Measurements from ENCODE around the gene CSNK1G1.

The CSNK1G1 gene

GRCh38 chr15:64148168-64148567 lies 207.8 kb downstream of the CSNK1G1 start:
- no peak for DNase-seq
- Histone ChIP-seq H3K9me3 (ENCODE audit: severe bottlenecking) (no peaks in the 10 kb centered on the region), H3K27me3 (ENCODE audit: insufficient read depth, low read depth, severe bottlenecking) (peaks cover 2% of the 10 kb centered on the region), H3K4me3 (ENCODE audit: low read depth, low read length) (no peak overlapping the region), H3K36me3 (no peaks in the 10 kb centered on the region; the same call in 1 of the 2 replicates), H3K27ac (no peak overlapping the region)
- TF ChIP-seq CTCF (IDR thresholded peaks at IDR 0.05; ENCODE audit: low read depth, low read length) = no peak

- Histone ChIP-seq H3K27me3 (ENCODE audit: insufficient read depth, low read depth, severe bottlenecking) (no peaks in the 10 kb centered on the region), H3K27ac (no peak overlapping the region), H3K36me3 (no peaks in the 10 kb centered on the region; the same call in 1 of the 2 replicates), H3K4me3 (ENCODE audit: low read depth, low read length) (no peak overlapping the region), H3K9me3 (ENCODE audit: severe bottlenecking) (no peaks in the 10 kb centered on the region)
- no peak for TF ChIP-seq CTCF (IDR thresholded peaks at IDR 0.05; ENCODE audit: low read depth, low read length)
- DNase-seq = no peak
Measured at GRCh38 chr15:64146885-64147681, 208.9 kb downstream of the CSNK1G1 start.

GRCh38 chr15:64146520-64146884 lies 209.5 kb downstream of the CSNK1G1 start:
- no peaks in the 10 kb centered on the region for H3K27me3 ChIP-seq (ENCODE audit: insufficient read depth, low read depth, severe bottlenecking)
- no peak for TF ChIP-seq CTCF (IDR thresholded peaks at IDR 0.05; ENCODE audit: low read depth, low read length)

GRCh38 chr15:64146041-64146440 lies 209.9 kb downstream of the CSNK1G1 start:
- H3K27me3 ChIP-seq (ENCODE audit: insufficient read depth, low read depth, severe bottlenecking) = no peaks in the 10 kb centered on the region
- H3K9me3 ChIP-seq (ENCODE audit: severe bottlenecking) = no peaks in the 10 kb centered on the region
- H3K36me3 ChIP-seq = peaks cover 3% of the 10 kb centered on the region
- H3K27ac ChIP-seq = no peak overlapping the region
- H3K4me3 ChIP-seq (ENCODE audit: low read depth, low read length) = no peak overlapping the region
- no peak for TF ChIP-seq CTCF (IDR thresholded peaks at IDR 0.05; ENCODE audit: low read depth, low read length)
- no peak for DNase-seq

More at GRCh38 chr15:64146520-64146884, 209.5 kb downstream of the CSNK1G1 start:
- Histone ChIP-seq H3K9me3 (ENCODE audit: severe bottlenecking) (no peaks in the 10 kb centered on the region), H3K4me3 (ENCODE audit: low read depth, low read length) (no peak overlapping the region), H3K36me3 (no peaks in the 10 kb centered on the region; the same call in none of the 2 replicates), H3K27ac (no peak overlapping the region)
- DNase-seq = no peak

- no peak for DNase-seq
- Histone ChIP-seq H3K9me3 (ENCODE audit: severe bottlenecking) (no peaks in the 10 kb centered on the region), H3K27ac (no peak overlapping the region), H3K4me3 (ENCODE audit: low read depth, low read length) (no peak overlapping the region), H3K36me3 (peaks cover 9% of the 10 kb centered on the region), H3K27me3 (ENCODE audit: insufficient read depth, low read depth, severe bottlenecking) (no peaks in the 10 kb centered on the region)
- no peak for TF ChIP-seq CTCF (IDR thresholded peaks at IDR 0.05; ENCODE audit: low read depth, low read length)
Measured at GRCh38 chr15:64144565-64145281, 211.2 kb downstream of the CSNK1G1 start.

Data from WERI-Rb-1 (cell line).